SH-SY5Y (cell line): ENCODE data around the gene JMJD7.

Source experiments
- GATA2 ChIP-seq: IDR thresholded peaks from 2 replicates; pipeline ENCODE4 v1.6.1; 2011; ENCODE audit warnings: mild to moderate bottlenecking, low read depth, low read length
- GATA3 ChIP-seq: IDR thresholded peaks from 2 replicates; pipeline ENCODE4 v1.6.1; 2011; ENCODE audit warnings: low read depth, mild to moderate bottlenecking, low read length, moderate library complexity

DNA sequence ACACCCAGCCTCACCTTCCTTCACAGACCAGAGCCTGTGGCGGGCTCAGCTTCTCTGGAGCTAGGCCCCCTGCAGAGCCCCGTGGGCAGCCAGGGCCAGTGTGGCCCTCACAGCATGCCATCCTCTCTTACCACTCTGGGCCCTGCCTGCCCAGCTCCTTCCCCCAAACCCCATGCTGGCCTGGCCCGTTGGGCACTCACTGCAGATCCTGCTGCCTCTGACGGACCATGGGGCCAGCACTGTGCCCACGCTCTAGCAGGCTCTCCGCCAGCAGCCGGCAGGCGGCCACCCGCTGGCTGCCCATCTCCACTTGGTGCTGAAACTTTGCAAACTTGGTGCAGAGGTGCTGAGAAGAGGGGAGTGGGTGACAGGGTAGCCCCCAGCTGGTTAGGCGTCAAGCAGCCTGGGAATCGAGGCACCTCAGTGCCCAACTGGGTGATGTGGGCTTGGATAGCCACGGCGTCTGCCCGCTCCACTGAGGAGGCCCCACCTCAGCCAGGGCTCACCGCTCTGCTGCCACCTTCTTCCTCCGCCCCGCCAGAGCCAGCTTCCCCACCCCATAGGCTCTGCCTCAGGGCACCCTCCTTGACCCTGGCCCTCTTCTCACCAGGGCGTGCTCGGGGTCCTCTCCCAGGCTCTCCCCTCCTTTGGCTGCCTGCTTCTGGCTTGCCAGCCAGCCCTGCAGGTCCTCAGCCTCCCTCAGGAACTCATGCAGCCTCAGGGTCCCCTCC, 43.4 kb downstream of the JMJD7 start:
- TF ChIP-seq GATA3 = no peak
- TF ChIP-seq GATA2 = no peak
